CD8-positive, alpha-beta memory T cell (primary cell): ENCODE measurements around the gene TC2N. TPM values are rescaled to one million over a fixed set of nuclear protein-coding genes. Genes with fewer than 3 reads are reported as not detected.

ENCODE experiments used
- CTCF ChIA-PET: fragments of 350-600 bp; sonication (Branson Sonifier 250); formaldehyde crosslinking; loops from one replicate; lab custom pipeline; 2021; ENCODE audit warnings: antibody characterized with exemption; lab: Charles Lee
- POLR2A ChIA-PET: fragments of 350-600 bp; sonication (Branson Sonifier 250); formaldehyde crosslinking; loops from one replicate; lab custom pipeline; 2021; ENCODE audit warnings: antibody characterized with exemption; lab: Charles Lee
- DNase-seq, 5 donors: peaks; one replicate each; pipeline versions ENCODE4 v3.0.0 to v3.0.0-alpha.2; 2020 to 2022; ENCODE audit warnings: mixed read lengths in 1 of 5
- H3K27ac ChIP-seq: one replicate; pipeline ENCODE4 v1.7.0; 2013; ENCODE audit warnings: low read depth, mild to moderate bottlenecking, low read length, moderate library complexity
- H3K27me3 ChIP-seq: 2 replicates; pipeline ENCODE4 v1.7.0; 2013; ENCODE audit warnings: low read length, mild to moderate bottlenecking; ENCODE audit not compliant: insufficient read depth, poor library complexity, severe bottlenecking
- H3K36me3 ChIP-seq: 2 replicates; pipeline ENCODE4 v1.7.0; 2013; ENCODE audit warnings: mild to moderate bottlenecking, low read length, moderate library complexity; ENCODE audit not compliant: insufficient read depth
- H3K4me1 ChIP-seq: 2 replicates; pipeline ENCODE4 v1.7.0; 2013; ENCODE audit warnings: mild to moderate bottlenecking, low read length, moderate library complexity; ENCODE audit not compliant: insufficient read depth
- H3K4me3 ChIP-seq: 2 replicates; pipeline ENCODE4 v1.7.0; 2013; ENCODE audit warnings: mild to moderate bottlenecking, low read length
- H3K9me3 ChIP-seq: 2 replicates; pipeline ENCODE4 v1.7.0; 2013; ENCODE audit warnings: mild to moderate bottlenecking, low read length
- H3K27ac Mint-ChIP-seq, 8 donors: one replicate each; pipeline ENCODE4 v1.8.0; 2020 to 2021; ENCODE audit warnings: mixed read lengths in 8 of 8, mild to moderate bottlenecking in 6 of 8, inconsistent platforms in 3 of 8, moderate library complexity in 3 of 8
- H3K27me3 Mint-ChIP-seq, 2 donors: one replicate each; pipeline ENCODE4 v1.8.0; 2020 to 2021; ENCODE audit warnings: mixed read lengths in 2 of 2, mild to moderate bottlenecking in 1 of 2, moderate library complexity in 1 of 2
- H3K36me3 Mint-ChIP-seq, 3 donors: one replicate each; pipeline ENCODE4 v1.8.0; 2020 to 2021; ENCODE audit warnings: mixed read lengths in 3 of 3, inconsistent platforms in 1 of 3, mild to moderate bottlenecking in 1 of 3
- H3K4me1 Mint-ChIP-seq, 3 donors: one replicate each; pipeline ENCODE4 v1.8.0; 2020 to 2021; ENCODE audit warnings: mixed read lengths in 3 of 3, inconsistent platforms in 1 of 3, mild to moderate bottlenecking in 1 of 3
- H3K4me3 Mint-ChIP-seq, 7 donors: one replicate each; pipeline ENCODE4 v1.8.0; 2020 to 2021; ENCODE audit warnings: mixed read lengths in 7 of 7, mild to moderate bottlenecking in 6 of 7, moderate library complexity in 4 of 7, inconsistent platforms in 2 of 7
- H3K9me3 Mint-ChIP-seq, 5 donors: one replicate each; pipeline ENCODE4 v1.8.0; 2020 to 2022; ENCODE audit warnings: mixed read lengths in 5 of 5, mild to moderate bottlenecking in 3 of 5, moderate library complexity in 2 of 5, inconsistent platforms in 1 of 5
- polyA plus RNA-seq: library from polyadenylated mRNA; unstranded; fragments of 300-500 nt; fragmentation: Illumina TruSeq; gene quantifications from one replicate; pipeline ENCODE4 v1.2.3, GENCODE V29; 2021
- total RNA-seq, 2 experiments: library from RNA; stranded (reverse); gene quantifications; one replicate each; pipeline ENCODE4 v1.2.3, GENCODE V29; 2021

Gene TC2N
- total and polyA plus RNA-seq, 3 experiments from 2014 or later = 43.1 to 228 (median 45.2) TPM

GRCh38 chr14:91889477-91890211 is 22.3 kb upstream of the TC2N start:
- CTCF ChIA-PET = interaction anchor here (0.8 to 8.0 kb wide), 2 partner anchors 21 to 26 kb away, joined by 3 to 30 read pairs; no protein-coding TSS in a partner anchor
- Mint-ChIP-seq H3K4me3 (peak overlapping the region; percentile 0 to 89 (median 77)), H3K9me3 (no peaks in the 10 kb centered on the region), H3K36me3 (no peaks in the 10 kb centered on the region), H3K27ac (peak overlapping the region; percentile 66 to 97 (median 92)), H3K27me3 (no peaks in the 10 kb centered on the region), H3K4me1 (peaks cover 56 to 73% (median 69%) of the 10 kb centered on the region in 3 donors)
- Histone ChIP-seq H3K9me3 (no peaks in the 10 kb centered on the region), H3K4me3 (no peak overlapping the region), H3K4me1 (peaks cover 59% of the 10 kb centered on the region), H3K27me3 (no peaks in the 10 kb centered on the region), H3K27ac (no peak overlapping the region), H3K36me3 (no peaks in the 10 kb centered on the region)
- POLR2A ChIA-PET = interaction anchor here (2.0 kb wide), 1 partner anchor 23 kb away, joined by 7 read pairs; the partner anchor contains the start of gene TC2N
- no peak for DNase-seq

- peaks cover 52% of the 10 kb centered on the region for H3K4me1 ChIP-seq
- peaks cover 57 to 74% (median 73%) of the 10 kb centered on the region in 3 donors for H3K4me1 Mint-ChIP-seq
Observed at GRCh38 chr14:91888641-91889476, 21.5 kb upstream of the TC2N start.

DNA sequence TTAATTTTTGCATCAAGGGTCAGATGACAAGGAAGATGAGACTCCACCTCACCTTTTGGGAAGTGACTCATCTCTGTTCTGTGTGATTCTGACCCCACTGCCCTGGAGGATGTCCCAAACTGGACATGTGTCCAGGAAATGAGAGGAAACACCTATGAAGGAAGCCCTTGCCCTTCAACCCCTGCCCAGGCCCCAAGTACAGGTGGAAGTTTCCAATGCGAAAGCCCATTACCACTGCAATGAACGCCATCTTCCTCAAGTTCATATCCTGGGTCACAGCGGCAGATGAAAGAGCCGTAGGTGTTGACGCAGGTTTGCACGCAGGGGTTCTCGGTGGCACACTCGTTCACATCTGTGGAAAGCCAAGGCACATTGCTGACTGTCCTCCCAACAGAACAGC is 19.6 kb upstream of the TC2N start:
- Histone ChIP-seq H3K27ac (no peak overlapping the region), H3K36me3 (no peaks in the 10 kb centered on the region), H3K4me3 (no peak overlapping the region), H3K27me3 (no peaks in the 10 kb centered on the region), H3K4me1 (peaks cover 34% of the 10 kb centered on the region), H3K9me3 (no peaks in the 10 kb centered on the region)
- H3K36me3 Mint-ChIP-seq = no peaks in the 10 kb centered on the region
- no peak for DNase-seq
- POLR2A ChIA-PET = no interaction called here
- CTCF ChIA-PET = no interaction called here
- H3K9me3 Mint-ChIP-seq = no peaks in the 10 kb centered on the region
- H3K4me1 Mint-ChIP-seq = peaks cover 41 to 66% (median 55%) of the 10 kb centered on the region in 3 donors
- no peaks in the 10 kb centered on the region for H3K27me3 Mint-ChIP-seq
- H3K4me3 Mint-ChIP-seq = no peak overlapping the region
- H3K27ac Mint-ChIP-seq = peak overlapping the region in 3 of 8 donors; percentile 11 to 92 (median 81)

More at GRCh38 chr14:91888641-91889476, 21.5 kb upstream of the TC2N start:
- ChIA-PET POLR2A (interaction anchor here (0.6 kb wide), 1 partner anchor 25 kb away, joined by 7 read pairs; no protein-coding TSS in a partner anchor), CTCF (interaction anchor here (1.1 to 8.0 kb wide), 2 partner anchors 10 to 21 kb away, joined by 4 to 30 read pairs; no protein-coding TSS in a partner anchor)
- H3K36me3 ChIP-seq = no peaks in the 10 kb centered on the region
- H3K27ac ChIP-seq = no peak overlapping the region
- Mint-ChIP-seq H3K36me3 (no peaks in the 10 kb centered on the region), H3K9me3 (no peaks in the 10 kb centered on the region), H3K27me3 (no peaks in the 10 kb centered on the region), H3K4me3 (no peak overlapping the region), H3K27ac (peak overlapping the region in 7 of 8 donors; percentile 65 to 96 (median 89))
- H3K27me3 ChIP-seq = no peaks in the 10 kb centered on the region
- H3K9me3 ChIP-seq = no peaks in the 10 kb centered on the region
- DNase-seq = no peak
- no peak overlapping the region for H3K4me3 ChIP-seq

- ChIA-PET CTCF (interaction anchor here (1.2 kb wide), 1 partner anchor 11 kb away, joined by 4 read pairs; no protein-coding TSS in a partner anchor), POLR2A (no interaction called here)
- H3K9me3 ChIP-seq = no peaks in the 10 kb centered on the region
- Mint-ChIP-seq H3K4me1 (peaks cover 38 to 62% (median 50%) of the 10 kb centered on the region in 3 donors), H3K27ac (peak overlapping the region in 3 of 8 donors; percentile 50 to 80 (median 69)), H3K9me3 (no peaks in the 10 kb centered on the region), H3K36me3 (peaks cover 0 to 5% (median 0%) of the 10 kb centered on the region in 3 donors), H3K27me3 (no peaks in the 10 kb centered on the region), H3K4me3 (no peak overlapping the region)
- peaks cover 30% of the 10 kb centered on the region for H3K4me1 ChIP-seq
- no peaks in the 10 kb centered on the region for H3K36me3 ChIP-seq
- H3K27me3 ChIP-seq = no peaks in the 10 kb centered on the region
- no peak overlapping the region for H3K27ac ChIP-seq
- no peak for DNase-seq
- no peak overlapping the region for H3K4me3 ChIP-seq
Observed at GRCh38 chr14:91885839-91886238, 18.5 kb upstream of the TC2N start.

DNA sequence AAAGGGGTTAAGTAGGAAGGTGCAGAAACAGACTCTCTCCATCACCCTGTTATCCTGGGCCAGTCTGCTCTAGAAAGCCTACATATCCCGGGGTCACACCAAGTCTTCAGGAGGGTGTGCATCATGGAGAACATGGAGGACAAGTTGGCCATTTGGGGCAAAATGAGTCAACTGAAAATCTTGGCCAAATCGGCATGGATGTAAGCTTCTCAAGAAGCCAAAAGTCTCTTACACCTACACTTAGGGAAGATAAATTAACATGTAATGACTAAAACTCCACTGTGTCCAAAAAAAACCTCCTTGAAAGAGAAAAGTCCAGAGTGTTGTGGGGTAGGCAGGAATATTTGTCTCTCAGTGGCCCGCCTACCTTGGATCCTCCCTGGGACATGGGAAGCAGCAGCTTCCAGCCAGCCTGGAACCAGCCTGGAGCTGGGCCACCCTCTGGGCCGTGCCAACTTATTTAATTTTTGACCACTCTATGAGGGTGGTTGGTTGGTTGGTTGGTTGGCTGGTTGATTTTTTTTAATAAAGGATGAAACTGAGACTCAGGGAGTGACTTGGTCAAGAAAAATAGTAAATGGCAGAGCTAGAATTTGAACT is 17.9 kb upstream of the TC2N start:
- Histone ChIP-seq H3K4me1 (peaks cover 30% of the 10 kb centered on the region), H3K27me3 (no peaks in the 10 kb centered on the region), H3K27ac (no peak overlapping the region), H3K4me3 (no peak overlapping the region), H3K9me3 (no peaks in the 10 kb centered on the region), H3K36me3 (no peaks in the 10 kb centered on the region)
- CTCF ChIA-PET = interaction anchor here (1.2 to 1.4 kb wide), 2 partner anchors 11 to 13 kb away, joined by 3 to 4 read pairs; no protein-coding TSS in a partner anchor
- H3K4me1 Mint-ChIP-seq = peaks cover 37 to 62% (median 50%) of the 10 kb centered on the region in 3 donors
- no peak for DNase-seq
- H3K4me3 Mint-ChIP-seq = no peak overlapping the region
- peak overlapping the region in 2 of 8 donors; percentile 7 to 63 for H3K27ac Mint-ChIP-seq
- POLR2A ChIA-PET = interaction anchor here (0.5 to 1.6 kb wide), 2 partner anchors 19 to 47 kb away, joined by 5 to 6 read pairs; partner anchors contain the start of gene TC2N
- H3K9me3 Mint-ChIP-seq = no peaks in the 10 kb centered on the region
- H3K27me3 Mint-ChIP-seq = no peaks in the 10 kb centered on the region
- H3K36me3 Mint-ChIP-seq = peaks cover 0 to 5% (median 0%) of the 10 kb centered on the region in 3 donors

DNA sequence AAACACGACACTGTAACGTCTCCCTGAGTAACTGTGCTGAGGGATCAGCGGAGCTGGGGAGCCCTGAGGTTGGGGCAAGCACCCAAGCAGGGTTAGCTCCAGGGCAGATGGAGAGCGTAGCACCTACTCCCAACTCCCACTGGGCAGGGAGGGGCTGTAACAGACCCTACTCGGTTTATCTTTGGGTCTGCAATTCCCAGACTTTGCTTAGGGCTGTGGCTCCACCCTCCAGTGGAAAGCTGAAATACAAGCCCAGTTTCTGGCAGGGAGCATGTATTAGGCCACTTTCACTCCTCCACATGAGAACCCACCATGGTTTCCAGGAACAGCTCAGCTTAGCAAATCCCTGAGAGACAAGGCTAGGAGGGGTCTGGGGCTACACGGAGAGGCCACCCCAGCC is 17.3 kb upstream of the TC2N start:
- ChIA-PET CTCF (interaction anchor here (1.2 to 1.4 kb wide), 2 partner anchors 10 to 12 kb away, joined by 3 to 4 read pairs; no protein-coding TSS in a partner anchor), POLR2A (interaction anchor here (0.5 to 1.6 kb wide), 2 partner anchors 18 to 47 kb away, joined by 5 to 6 read pairs; partner anchors contain the start of gene TC2N)
- H3K4me1 ChIP-seq = peaks cover 30% of the 10 kb centered on the region
- H3K4me3 Mint-ChIP-seq = no peak overlapping the region
- no peaks in the 10 kb centered on the region for H3K9me3 ChIP-seq
- H3K36me3 Mint-ChIP-seq = peaks cover 0 to 5% (median 0%) of the 10 kb centered on the region in 3 donors
- no peaks in the 10 kb centered on the region for H3K27me3 Mint-ChIP-seq
- peaks cover 37 to 62% (median 50%) of the 10 kb centered on the region in 3 donors for H3K4me1 Mint-ChIP-seq
- peak overlapping the region in 4 of 8 donors; percentile 7 to 51 (median 46) for H3K27ac Mint-ChIP-seq
- no peak for DNase-seq
- H3K36me3 ChIP-seq = no peaks in the 10 kb centered on the region
- no peak overlapping the region for H3K4me3 ChIP-seq
- H3K27me3 ChIP-seq = no peaks in the 10 kb centered on the region
- H3K27ac ChIP-seq = no peak overlapping the region
- H3K9me3 Mint-ChIP-seq = no peaks in the 10 kb centered on the region

- H3K27ac ChIP-seq = no peak overlapping the region
- peaks cover 0 to 5% (median 0%) of the 10 kb centered on the region in 3 donors for H3K36me3 Mint-ChIP-seq
- H3K27me3 Mint-ChIP-seq = no peaks in the 10 kb centered on the region
- no peak overlapping the region for H3K4me3 ChIP-seq
- no peaks in the 10 kb centered on the region for H3K9me3 ChIP-seq
- ChIA-PET CTCF (interaction anchor here (1.4 kb wide), 1 partner anchor 11 kb away, joined by 3 read pairs; no protein-coding TSS in a partner anchor), POLR2A (interaction anchor here (1.1 kb wide), 1 partner anchor 13 kb away, joined by 3 read pairs; no protein-coding TSS in a partner anchor)
- no peaks in the 10 kb centered on the region for H3K9me3 Mint-ChIP-seq
- no peak overlapping the region for H3K4me3 Mint-ChIP-seq
- H3K4me1 ChIP-seq = peaks cover 27% of the 10 kb centered on the region
- no peaks in the 10 kb centered on the region for H3K36me3 ChIP-seq
- H3K27ac Mint-ChIP-seq = peak overlapping the region in 2 of 8 donors; percentile 9 to 51
- H3K27me3 ChIP-seq = no peaks in the 10 kb centered on the region
- no peak for DNase-seq
- H3K4me1 Mint-ChIP-seq = peaks cover 31 to 62% (median 48%) of the 10 kb centered on the region in 3 donors
Observed at GRCh38 chr14:91883753-91884152, 16.4 kb upstream of the TC2N start.
